HepG2 (cell line): Measurements from ENCODE around the gene AP1G1. TPM values are rescaled to one million over a fixed set of nuclear protein-coding genes. Genes with fewer than 3 reads are reported as not detected.

Source experiments
- AKNA ChIP-seq: sonication (generic); formaldehyde crosslinking; IDR thresholded peaks from 2 replicates; pipeline ENCODE4 v1.4.0; 2020; ENCODE audit warnings: missing genetic modification reagents, borderline replicate concordance
- CTCF ChIP-seq: sonication (generic); formaldehyde crosslinking; IDR thresholded peaks from 2 replicates; pipeline ENCODE4 v1.5.0; 2020; ENCODE audit warnings: mild to moderate bottlenecking, missing genetic modification reagents, moderate library complexity
- DNMT3B ChIP-seq: conservative IDR thresholded peaks from 2 replicates; pipeline ENCODE4 v1.6.1; 2016; ENCODE audit warnings: missing biosample characterization, control low read depth
- DRAP1 ChIP-seq: IDR thresholded peaks from 2 replicates; pipeline ENCODE4 v1.6.1; 2016; ENCODE audit warnings: missing genetic modification reagents, missing compliant biosample characterization
- ELF3 ChIP-seq: IDR thresholded peaks from 2 replicates; pipeline ENCODE4 v1.6.1; 2016; ENCODE audit warnings: missing genetic modification reagents, missing compliant biosample characterization
- HDAC6 ChIP-seq: fragments of 200-600 bp; sonication (generic); IDR thresholded peaks from 2 replicates; pipeline ENCODE4 v1.7.0; 2017; ENCODE audit warnings: mild to moderate bottlenecking, antibody characterized with exemption, low read length, low read depth
- KDM6A ChIP-seq: IDR thresholded peaks from 2 replicates; pipeline ENCODE4 v1.6.1; 2016; ENCODE audit warnings: low read depth
- MTF2 ChIP-seq: sonication (generic); formaldehyde crosslinking; IDR thresholded peaks from 2 replicates; pipeline ENCODE4 v1.5.0; 2020; ENCODE audit warnings: missing genetic modification reagents, borderline replicate concordance
- PCBP1 ChIP-seq: fragments of 200-400 bp; formaldehyde crosslinking; IDR thresholded peaks from 2 replicates; pipeline ENCODE4 v1.6.1; 2017; ENCODE audit warnings: mild to moderate bottlenecking, low read depth, low read length, borderline replicate concordance
- POLR2AphosphoS2 ChIP-seq: IDR thresholded peaks from 2 replicates; pipeline ENCODE4 v1.6.1; 2011; ENCODE audit warnings: low read depth, low read length, improper control_type of control experiment
- SALL2 ChIP-seq: sonication (generic); formaldehyde crosslinking; IDR thresholded peaks from 2 replicates; pipeline ENCODE4 v1.8.1; 2023; ENCODE audit warnings: mild to moderate bottlenecking, missing genetic modification reagents, inconsistent platforms
- SIN3B ChIP-seq: fragments of 150-350 bp; IDR thresholded peaks from 2 replicates; pipeline ENCODE4 v1.6.1; 2014; ENCODE audit warnings: low read length
- SPEN ChIP-seq: sonication (generic); formaldehyde crosslinking; IDR thresholded peaks from 2 replicates; pipeline ENCODE4 v1.5.1; 2020; ENCODE audit warnings: low read depth, mild to moderate bottlenecking, missing genetic modification reagents
- SSRP1 ChIP-seq: IDR thresholded peaks from 2 replicates; pipeline ENCODE4 v1.6.1; 2016; ENCODE audit warnings: control low read depth
- ZBTB7B ChIP-seq: sonication (generic); formaldehyde crosslinking; IDR thresholded peaks from 2 replicates; pipeline ENCODE4 v1.4.0; 2020; ENCODE audit warnings: missing genetic modification reagents
- ZFP41 ChIP-seq: sonication (generic); formaldehyde crosslinking; IDR thresholded peaks from 2 replicates; pipeline ENCODE4 v1.4.0; 2020; ENCODE audit warnings: mild to moderate bottlenecking, missing genetic modification reagents, borderline replicate concordance
- ZNF124 ChIP-seq: sonication (generic); formaldehyde crosslinking; IDR thresholded peaks from 2 replicates; pipeline ENCODE4 v1.4.0; 2020; ENCODE audit warnings: missing genetic modification reagents
- ZNF333 ChIP-seq: sonication (generic); formaldehyde crosslinking; IDR thresholded peaks from 2 replicates; pipeline ENCODE4 v1.4.0; 2020; ENCODE audit warnings: mild to moderate bottlenecking, missing genetic modification reagents, borderline replicate concordance
- ZNF343 ChIP-seq: sonication (generic); formaldehyde crosslinking; IDR thresholded peaks from 2 replicates; pipeline ENCODE4 v1.4.0; 2020; ENCODE audit warnings: mild to moderate bottlenecking, missing genetic modification reagents
- ZNF44 ChIP-seq: sonication (generic); formaldehyde crosslinking; IDR thresholded peaks from 2 replicates; pipeline ENCODE4 v1.5.1; 2020; ENCODE audit warnings: mild to moderate bottlenecking, missing genetic modification reagents
- ZNF672 ChIP-seq: sonication (generic); formaldehyde crosslinking; IDR thresholded peaks from 2 replicates; pipeline ENCODE4 v1.8.1; 2022; ENCODE audit warnings: missing genetic modification reagents
- ZNF703 ChIP-seq: sonication (generic); formaldehyde crosslinking; IDR thresholded peaks from 2 replicates; pipeline ENCODE4 v1.5.1; 2020; ENCODE audit warnings: missing genetic modification reagents, mild to moderate bottlenecking, moderate library complexity, borderline replicate concordance
- ZNF776 ChIP-seq: sonication (generic); formaldehyde crosslinking; IDR thresholded peaks from 2 replicates; pipeline ENCODE4 v1.4.0; 2020; ENCODE audit warnings: mild to moderate bottlenecking, missing genetic modification reagents
- polyA plus RNA-seq, 8 experiments: library from polyadenylated mRNA; depleted of rRNA in 3 of 8; stranded (reverse) in 7 of 8; unstranded in 1 of 8; fragments of >200 nt; fragmentation: Illumina TruSeq in 4 of 8; extraction: Trizol in 4 of 8; gene quantifications; 2 replicates each; pipeline versions ENCODE4 v1.2.1 to v1.2.3, GENCODE V29; 2011 to 2016; ENCODE audit warnings: low read depth in 4 of 8, missing spikeins in 1 of 8, mixed read lengths in 1 of 8; ENCODE audit not compliant: insufficient read depth in 1 of 8
- total RNA-seq, 5 experiments: library from RNA; depleted of rRNA; stranded (reverse); fragments of >200 nt; fragmentation: Illumina TruSeq; extraction: Trizol; gene quantifications; 2 replicates each; pipeline ENCODE4 v1.2.3, GENCODE V29; 2016; ENCODE audit warnings: low read depth in 1 of 5

AP1G1 gene
- total and polyA plus RNA-seq, 2 of the 13 experiments (the other 11 are each of a cell fraction or from before 2014, with no cell fraction given): 62.2 to 66.2 TPM

GRCh38 chr16:71723537-71724319 lies 84.9 kb downstream of the AP1G1 start (continued):
- TF ChIP-seq DRAP1 (CRISPR knock-in tag) (no peak), ZNF672 (no peak), CTCF (CRISPR knock-in tag) (peak; percentile 10; the same call in 1 of the 2 replicates), HDAC6 (no peak), ELF3 (no peak), ZNF124 (CRISPR knock-in tag) (0 out of 2 replicates have a peak, but pooled peaks have one; percentile 38), POLR2AphosphoS2 (no peak), ZNF343 (CRISPR knock-in tag) (no peak), MTF2 (CRISPR knock-in tag) (peak; percentile 29; the same call in 1 of the 2 replicates), SIN3B (no peak), SPEN (CRISPR knock-in tag) (no peak; the same call in 1 of the 2 replicates), KDM6A (CRISPR knock-in tag) (no peak), ZFP41 (CRISPR knock-in tag) (no peak), ZNF776 (CRISPR knock-in tag) (0 out of 2 replicates have a peak, but pooled peaks have one; percentile 44), ZBTB7B (no peak), ZNF44 (0 out of 2 replicates have a peak, but pooled peaks have one; percentile 41), AKNA (no peak), DNMT3B (no peak), SALL2 (no peak; the same call in 1 of the 2 replicates), ZNF333 (CRISPR knock-in tag) (no peak), ZNF703 (CRISPR knock-in tag) (no peak; the same call in 1 of the 2 replicates), SSRP1 (no peak), PCBP1 (no peak)
